ENCODE measurements around the gene FGFR4.

GRCh38 chr5:177096162-177097015 lies 9.7 kb downstream of the FGFR4 start:
- TF ChIP-seq POLR2AphosphoS5 (IDR thresholded peaks at IDR 0.05) (no peak), CTCF (IDR thresholded peaks at IDR 0.05) (no peak), EP300 (IDR thresholded peaks at IDR 0.05) (no peak), POLR2A (IDR thresholded peaks at IDR 0.05; ENCODE audit: low read depth) (no peak)

Data from esophagus muscularis mucosa (tissue), 4 donors.